D341Med (cell line): ENCODE results near the gene CDH12.

Experiments
- DNase-seq: peaks from one replicate; pipeline ENCODE4 v3.0.0; 2012; ENCODE audit warnings: low spot score

The CDH12 gene

DNA sequence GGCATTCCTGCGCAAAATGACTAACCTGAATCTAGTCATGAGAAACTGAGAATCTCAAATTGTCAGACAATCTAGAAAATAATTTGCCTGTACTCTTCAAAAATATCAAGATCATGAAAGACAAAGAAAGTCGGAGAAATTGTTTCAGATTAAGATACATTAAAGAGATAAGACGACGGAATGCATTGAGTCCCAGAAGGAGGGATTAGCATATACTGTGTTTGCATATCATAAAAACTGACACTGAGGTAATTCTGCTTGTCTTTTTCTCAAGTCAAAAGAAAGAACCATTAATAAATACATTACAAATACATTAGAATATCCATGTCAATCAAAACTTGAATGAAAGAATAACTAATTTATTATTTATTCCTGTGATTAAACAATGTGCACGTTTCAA, 88.4 kb downstream of the CDH12 start:
- DNase-seq = no peak

DNA sequence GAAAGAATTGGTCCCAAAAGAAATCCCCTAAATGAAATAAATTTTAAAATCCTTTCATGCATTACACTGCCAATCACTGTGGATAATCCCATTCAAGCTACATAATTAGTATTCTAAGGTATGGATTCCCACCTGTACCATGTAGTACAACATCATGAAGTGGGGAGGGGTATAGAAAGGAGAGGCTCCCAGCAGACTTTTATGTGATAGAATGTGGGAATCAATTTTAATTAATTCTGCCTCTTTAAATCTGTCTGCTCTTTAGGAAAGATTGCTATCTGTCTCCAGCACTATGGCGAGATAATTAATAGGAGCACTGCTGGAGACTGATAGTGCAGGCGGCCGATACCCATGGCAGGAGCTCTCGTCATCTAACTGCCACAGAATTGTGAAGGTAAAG, 95.4 kb downstream of the CDH12 start:
- DNase-seq = no peak

DNA sequence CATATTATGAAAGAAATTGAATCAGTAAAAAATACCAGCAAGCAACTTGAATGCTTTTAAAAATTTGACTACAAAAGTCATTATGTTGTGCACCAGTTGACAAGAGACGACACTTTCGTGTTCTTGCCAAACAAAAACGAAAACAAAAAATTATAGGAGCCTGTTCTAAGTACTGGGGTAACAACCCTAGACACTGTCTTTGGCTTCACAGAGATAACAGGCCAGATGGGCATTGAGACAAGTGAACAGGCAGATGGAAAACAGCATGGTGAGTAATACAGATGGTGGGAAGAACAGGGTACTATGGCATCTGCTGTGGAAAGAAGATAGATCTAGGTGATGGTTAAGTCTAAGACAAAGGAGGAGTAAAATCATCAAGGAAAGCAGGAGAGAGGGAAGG, 99.0 kb downstream of the CDH12 start:
- no peak for DNase-seq

DNA sequence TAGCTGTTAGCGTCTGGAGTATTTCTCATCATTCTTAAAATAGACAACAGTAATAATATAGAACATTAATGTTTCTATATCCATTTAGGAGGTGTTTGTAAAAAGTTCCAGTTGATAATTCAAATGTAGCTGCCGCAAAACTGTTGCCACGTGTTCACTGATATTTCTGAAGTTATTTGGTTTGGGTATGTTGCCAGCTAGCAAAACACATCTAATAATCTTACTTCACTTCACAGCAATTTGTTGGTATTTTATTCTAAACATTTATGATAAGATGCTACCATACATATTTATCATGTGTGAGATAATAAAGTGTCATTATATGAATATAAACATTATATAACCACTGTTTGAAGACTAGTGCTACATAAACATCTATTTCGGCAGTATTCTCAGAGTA, 101.6 kb downstream of the CDH12 start:
- no peak for DNase-seq

DNA sequence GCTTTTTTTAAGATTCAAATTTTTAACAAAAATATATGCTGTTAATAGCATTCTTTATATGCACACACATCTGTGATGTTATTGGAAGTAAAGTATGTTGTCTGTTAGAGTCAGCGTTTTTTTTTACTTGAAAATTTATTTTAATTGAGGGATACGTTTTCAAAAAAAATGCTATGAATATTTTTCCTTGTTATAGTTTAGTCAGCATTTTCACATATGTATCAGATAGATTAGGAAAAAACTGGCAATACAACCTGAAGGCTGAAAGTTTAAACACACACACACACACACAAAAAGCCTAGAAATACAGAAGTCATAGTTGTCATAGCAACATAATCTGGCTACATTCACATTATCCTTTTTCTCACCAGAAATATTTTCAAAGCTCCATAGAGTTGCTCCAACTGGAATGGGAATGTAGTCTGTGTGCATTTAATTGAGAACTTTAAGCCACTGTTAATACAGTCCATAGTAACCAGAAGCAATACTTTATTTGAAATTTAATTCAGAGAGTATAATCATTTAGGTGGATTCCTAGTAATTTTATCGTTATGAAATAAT, 116.6 kb downstream of the CDH12 start:
- no peak for DNase-seq

DNA sequence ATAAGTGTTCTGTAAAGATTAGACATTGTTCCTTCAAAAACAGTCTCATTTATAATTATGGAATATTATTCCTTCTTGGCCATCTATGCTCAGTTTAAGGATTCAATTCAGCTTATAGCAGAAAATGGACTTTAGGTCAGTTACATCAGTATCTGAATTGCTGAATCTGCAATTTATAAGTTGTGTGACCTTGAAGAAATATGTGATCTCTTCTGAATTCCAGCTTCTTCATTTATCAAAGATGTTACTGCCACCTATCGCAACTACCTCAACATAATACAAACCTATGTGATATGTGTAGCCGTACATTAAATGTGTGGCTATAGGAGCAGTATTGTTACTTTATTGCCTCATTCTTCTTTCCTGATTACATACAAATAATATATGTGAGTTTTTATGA, 118.2 kb downstream of the CDH12 start:
- DNase-seq = no peak

DNA sequence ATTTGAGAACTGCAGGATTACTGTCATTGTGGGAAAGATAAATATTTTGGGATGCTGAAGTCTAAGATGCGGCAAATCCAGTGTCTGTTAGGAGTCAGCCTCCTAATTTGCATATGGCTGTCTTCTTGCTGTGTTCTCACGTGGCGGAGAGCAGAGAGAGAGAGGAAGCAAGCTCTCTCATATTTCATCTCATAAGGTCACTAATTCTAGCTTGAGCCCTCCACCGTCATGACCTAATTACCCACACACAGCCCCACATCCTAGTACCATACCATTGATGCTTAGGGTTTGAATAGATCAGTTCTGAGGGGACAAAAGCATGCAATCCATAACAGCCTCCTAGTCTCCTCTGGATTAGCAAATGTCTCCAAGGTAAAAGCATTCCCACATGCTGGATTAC, 124.5 kb downstream of the CDH12 start:
- no peak for DNase-seq

DNA sequence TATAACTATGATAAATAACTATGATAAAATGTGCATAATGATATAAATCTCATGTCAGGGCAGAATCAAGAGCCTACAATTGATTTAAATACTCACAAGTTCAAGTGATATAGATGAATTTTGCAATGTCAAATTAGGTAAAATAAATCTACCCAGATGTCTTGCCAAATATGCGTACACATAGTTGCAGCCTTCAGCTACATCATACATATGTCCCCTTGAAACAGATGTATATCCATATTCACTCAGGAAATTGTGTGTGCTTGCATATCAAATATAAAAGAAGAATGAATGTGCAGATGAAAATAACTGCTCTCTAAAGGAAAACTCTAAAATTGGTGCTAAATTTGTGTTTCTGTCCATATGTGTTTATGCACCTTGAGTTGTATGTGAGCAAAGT, 130.7 kb downstream of the CDH12 start:
- no peak for DNase-seq

DNA sequence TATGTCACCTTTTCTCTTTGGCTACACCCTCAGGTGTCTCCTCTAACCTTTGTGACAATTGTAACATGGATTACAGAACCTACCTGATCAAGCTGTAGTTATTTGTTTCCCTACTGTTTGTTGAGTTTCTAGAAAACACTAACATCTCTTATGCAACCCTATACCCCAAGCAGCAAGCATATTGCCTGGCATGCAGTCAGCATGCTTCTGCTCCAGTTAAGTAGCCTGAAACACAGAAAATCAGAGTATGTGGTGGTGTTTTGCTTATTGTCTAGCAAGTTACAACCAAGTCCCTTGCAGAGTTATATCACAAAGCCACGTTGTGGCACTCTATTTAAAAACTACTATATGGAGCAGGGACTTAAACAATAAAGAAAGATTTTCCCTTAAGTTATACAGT, 131.1 kb downstream of the CDH12 start:
- DNase-seq = no peak

DNA sequence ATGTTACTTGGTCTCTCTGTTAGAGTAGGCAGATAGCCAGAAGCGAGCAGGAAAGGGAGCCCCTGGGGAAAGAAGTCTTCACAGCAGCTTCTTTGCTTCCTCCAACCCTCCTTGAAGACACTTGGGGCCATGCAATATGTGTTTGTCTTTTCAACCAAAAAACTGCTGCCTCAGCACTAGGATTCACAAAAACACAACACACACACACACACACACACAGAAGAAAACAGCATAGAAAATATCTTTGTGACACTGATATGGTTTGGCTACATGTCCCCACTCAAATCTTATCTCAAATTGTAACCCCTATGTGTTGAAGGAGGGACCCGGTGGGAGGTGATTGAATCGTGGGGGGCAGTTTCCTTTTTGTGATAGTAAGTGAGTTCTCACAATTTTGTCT, 133.3 kb downstream of the CDH12 start:
- DNase-seq = no peak

DNA sequence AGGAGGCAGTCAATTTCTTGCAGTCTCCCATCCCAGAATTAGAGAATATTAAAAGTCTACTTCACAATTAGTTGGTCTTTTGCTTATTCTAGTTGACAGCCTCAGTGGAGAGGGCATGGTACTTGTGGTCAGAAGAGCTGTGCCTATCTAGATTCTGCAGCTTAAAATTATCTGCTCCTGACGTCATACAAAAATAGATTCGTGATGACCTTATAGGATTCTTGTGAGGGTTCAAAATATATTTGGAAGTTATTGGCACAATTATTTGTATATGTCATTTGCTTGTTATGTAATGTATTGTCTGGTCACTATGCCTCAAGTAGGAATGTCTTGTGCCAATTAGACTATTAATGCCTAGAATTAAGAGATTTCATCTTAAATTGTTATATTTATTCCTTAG, 142.5 kb downstream of the CDH12 start:
- no peak for DNase-seq

DNA sequence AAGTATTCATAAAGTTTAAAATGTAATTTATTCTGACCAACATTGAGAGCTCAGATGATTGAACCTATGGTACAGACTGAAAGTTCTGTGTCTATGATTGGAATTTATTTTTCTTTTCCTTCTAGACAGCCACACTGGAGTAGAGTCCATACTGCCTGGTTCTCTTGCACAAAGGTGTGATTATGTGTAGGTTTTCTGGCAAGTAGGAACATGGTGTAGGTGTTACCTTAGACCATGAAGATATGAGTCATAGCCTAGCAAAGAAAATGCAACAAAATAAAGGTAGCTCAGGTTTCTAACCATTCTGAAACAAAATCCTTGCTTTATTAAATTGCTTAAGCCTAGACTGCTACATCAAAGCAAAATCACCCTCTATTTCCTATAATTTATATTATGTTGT, 143.4 kb downstream of the CDH12 start:
- no peak for DNase-seq

DNA sequence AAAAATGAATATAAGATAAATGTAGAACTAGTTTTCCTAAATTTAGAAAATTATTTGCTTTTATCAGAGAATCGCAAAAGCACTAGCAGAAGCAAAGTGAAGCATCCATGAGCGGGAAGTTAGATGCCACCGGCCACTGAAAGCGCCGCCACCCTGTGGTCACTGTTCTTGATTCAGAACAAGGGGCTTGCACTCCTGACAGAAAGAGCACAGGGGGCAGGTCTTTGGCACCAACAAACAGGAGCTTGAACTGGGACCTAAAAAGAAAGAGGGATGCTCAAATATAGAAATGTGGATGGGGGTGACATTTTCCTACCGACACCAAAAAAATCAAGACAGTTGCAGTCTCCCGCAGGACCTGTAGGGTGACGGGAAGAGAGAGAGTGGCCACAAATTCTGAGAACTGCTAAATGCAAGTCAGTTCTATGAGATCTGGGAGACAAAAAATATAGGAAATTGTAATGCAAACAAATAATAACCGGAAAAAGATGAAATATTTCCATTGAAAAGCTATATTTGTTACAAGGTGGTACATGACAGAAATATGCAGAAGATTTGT, 144.3 kb downstream of the CDH12 start:
- peak; percentile 17 for DNase-seq

DNA sequence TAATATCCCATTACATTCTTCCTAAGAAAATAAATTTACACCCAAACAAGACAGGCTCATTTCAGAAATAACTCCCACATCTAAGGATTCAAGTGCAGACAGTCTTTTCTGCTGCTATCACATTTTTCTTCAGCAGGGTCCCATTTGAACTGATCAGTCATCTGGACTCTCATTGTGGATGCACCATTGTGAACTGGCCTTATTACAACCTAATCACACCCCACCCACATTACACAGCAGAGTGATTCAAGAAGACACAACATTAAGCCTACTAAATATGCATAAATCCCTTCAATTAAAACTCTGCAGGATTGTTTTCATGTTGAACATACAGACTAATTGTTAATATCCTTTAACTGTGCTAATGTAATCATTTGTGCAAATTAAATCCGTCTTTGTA, 146.2 kb downstream of the CDH12 start:
- no peak for DNase-seq

DNA sequence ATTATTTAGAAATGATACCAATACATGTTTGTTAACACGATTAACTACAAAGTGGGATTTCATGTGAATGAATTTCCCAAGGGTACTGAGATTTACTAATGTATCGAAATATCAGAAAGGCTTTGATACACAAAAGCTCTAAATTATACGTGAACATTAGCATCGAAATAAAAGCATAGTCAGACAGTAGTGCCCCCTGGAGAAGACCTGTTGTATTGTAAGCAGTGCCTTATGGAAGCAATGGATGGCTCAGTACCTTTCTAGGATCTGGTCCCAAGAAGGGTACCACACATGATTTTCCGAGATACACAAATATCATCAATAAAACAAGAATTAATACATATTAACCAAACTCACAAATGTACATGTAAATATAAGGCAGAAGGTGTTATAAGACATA, 153.8 kb downstream of the CDH12 start:
- DNase-seq = peak; percentile 10

DNA sequence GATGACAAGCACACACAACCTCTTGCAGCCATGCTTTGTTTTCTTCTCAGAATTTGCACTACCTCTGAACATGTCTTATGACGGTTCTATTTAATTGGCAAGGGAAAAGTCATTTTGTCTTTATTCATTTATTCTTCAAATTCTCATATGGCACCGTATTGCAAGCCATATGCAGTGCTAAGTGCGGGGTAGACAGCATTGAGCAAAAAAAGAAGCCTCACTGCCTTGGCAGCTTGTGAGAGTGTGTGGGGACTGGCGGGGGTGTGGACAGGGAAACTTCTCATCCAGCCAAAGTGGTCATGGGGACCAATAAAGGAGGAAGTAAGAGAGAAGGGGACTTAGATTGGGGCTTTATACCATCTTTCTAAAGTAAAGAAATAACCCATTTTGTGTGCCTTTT, 160.0 kb downstream of the CDH12 start:
- no peak for DNase-seq

DNA sequence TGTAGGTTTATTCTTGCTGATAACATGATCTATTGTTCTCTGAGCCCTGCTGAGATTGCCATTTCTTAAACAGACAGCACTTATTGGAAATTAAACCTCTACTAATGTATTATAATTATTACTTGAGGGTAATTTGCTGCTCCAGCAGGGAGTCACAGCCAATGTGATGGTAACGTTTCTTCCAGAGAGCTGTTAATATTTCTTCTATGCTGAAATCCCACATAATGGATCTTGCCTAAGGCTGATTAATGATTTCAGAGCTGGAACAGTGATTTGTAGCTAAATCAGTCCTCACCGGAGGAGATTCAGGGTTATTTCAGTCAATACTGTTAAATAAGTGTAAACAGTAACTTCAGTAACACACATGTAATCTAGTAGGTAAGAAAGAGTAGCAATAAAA, 170.1 kb downstream of the CDH12 start:
- peak; percentile 2 for DNase-seq

DNA sequence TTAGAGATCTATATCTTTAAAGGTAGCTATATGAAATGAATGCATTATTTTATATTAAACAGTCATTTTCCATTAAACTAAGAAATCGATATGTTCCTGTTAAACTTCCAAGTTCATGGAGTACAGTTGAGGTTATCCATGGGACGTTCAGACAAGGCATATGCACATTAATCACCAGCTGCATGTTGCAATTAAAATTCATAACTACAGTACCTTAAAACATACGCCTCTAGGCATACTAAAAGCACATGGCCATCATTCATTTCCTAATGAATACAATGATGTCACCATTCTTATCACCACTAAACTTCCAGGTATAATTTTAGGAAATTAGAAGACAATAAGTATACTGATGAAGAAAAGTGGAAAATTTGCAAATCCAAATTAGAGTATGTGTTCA, 174.3 kb downstream of the CDH12 start:
- DNase-seq = no peak

DNA sequence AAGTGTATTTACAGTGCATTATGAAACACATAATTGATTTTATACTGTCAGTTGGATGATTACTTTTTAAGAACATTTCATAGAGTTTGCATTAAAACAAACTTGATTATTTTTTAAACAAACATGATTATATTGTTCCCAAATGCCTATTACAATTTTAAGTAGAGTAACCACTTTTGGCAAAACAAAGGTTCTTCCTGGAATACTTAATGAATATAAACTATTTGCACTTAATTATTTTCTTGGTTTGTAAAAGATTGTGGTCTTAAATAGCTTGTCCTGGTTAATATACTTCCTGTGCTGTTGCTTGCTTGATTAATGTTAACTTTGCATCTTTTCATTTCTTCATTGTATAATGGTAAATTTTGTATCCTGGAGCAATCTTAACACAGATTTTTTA, 180.0 kb downstream of the CDH12 start:
- DNase-seq = no peak

DNA sequence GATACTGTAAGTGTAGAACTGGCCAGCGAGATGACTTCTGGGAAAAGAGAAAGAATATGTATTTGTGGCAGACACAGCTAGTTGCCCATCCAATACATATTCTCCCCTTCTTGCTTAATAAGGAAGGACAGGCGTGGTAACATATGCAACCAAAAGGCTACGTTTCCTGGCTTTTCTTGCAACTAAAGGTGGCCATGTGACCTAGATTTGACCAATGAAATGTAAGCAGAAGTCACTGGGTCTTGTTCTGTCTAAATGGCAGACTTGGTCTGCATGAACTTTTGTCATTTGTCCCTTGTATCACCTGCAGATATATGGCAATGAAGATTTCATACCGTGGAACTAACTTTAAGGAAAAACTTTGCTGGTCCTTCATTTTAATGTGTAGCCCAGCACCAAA, 183.8 kb downstream of the CDH12 start:
- DNase-seq = no peak

DNA sequence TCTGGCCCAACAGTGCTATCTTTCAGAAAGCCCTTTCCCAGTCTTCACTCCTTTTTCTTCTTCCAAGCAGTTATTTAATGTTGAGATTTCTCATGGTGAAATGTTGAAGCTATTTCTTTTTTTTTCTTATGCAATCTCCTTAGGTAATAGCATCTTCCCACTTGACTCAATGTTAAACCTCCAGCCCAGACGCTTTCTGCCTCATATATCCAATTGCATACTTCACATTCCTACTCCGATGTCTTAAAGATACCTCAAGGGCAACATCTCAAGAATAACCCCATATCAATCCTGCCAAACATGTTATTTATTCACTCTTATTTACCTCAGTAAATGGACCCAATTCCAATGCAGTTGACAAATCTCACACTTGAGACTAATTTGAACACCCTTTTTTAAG, 187.3 kb downstream of the CDH12 start:
- DNase-seq = no peak

DNA sequence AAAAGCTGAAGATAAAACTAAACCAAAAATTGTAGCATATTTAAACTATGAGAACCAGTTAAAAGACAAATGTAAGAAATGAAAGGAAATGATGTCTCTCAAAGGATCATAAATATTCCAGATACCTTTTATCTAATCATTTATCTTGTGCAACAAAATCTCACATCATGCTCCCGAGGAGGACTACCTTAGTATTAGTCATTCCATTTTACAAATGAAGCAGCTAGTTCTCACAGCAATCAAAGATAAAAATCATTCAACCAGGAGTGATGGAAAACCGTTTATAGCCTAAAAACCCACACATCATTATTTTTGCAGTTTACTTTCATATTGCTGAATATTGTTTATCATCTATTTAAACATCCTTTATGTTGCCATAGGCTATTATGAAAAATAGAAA, 190.0 kb downstream of the CDH12 start:
- DNase-seq = no peak

DNA sequence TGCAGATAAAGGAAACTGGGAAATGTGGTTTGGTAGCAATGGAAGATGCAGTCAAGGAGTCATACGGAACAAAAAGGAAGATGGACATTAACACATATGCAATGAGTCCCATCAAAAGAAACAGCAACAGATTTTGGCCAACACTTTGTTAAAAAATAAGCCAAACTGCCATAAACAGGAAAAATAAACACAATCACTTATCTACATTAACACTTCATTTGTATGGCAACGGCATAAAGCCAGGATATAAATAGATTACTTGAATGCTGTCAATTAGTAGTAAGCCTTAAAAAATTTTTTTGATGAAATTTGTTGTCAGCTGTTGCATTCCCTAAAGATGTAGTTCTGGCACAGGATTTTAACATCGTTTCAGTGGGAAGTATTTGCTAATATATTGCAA, 190.8 kb downstream of the CDH12 start:
- no peak for DNase-seq

DNA sequence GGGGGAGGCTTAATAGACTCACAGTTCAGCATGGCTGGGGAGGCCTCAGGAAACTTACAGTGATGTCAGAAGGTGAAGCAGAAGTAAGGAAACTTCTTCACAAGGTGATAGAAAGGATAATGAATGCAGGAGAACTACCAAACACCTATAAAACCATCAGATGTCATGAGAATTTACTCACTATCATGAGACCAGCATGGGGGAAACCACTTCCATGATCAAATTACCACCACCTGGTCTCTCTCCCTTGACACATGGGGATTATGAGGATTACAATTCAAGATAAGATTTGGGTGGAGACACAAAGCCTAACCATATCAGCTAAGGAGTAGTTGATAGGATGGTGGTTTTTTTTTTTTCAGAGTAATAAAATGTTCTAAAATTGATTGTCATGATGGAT, 201.8 kb downstream of the CDH12 start:
- DNase-seq = no peak

DNA sequence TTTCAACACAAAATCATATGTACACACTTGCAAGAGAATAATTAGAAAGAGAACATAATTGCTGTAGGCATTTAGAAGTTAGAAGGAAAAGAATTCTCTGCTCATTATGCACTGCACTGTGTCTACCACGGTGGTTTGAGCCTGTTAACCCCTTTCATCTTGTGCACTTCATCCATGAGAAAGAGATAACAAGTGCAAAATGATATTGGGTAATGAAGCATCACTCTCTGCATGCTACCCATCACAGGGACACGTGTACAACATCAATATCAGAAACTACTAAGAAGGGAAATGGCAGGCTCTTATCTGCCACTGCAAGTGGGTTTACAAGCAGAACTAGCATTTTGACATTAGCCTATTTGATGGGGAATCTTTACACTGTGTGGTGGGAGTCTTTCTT, 202.6 kb downstream of the CDH12 start:
- no peak for DNase-seq
